GM12878 (cell line): ENCODE results near the gene LONP1. TPM values are rescaled to one million over a fixed set of nuclear protein-coding genes. Genes with fewer than 3 reads are reported as not detected.

Experiments
- ATAC-seq: fragments of 200-7000 bp; cut with Tn5 transposase; 3 replicates; pipeline ENCODE4 v1.9.1; 2020; ENCODE audit warnings: mild to moderate bottlenecking, moderate library complexity
- BruUV-seq: library from RNA; stranded (reverse); fragments of 400-500 nt; replicated peaks from 2 replicates; lab custom pipeline; 2021; lab: Mats Ljungman, UMichigan
- CTCF ChIA-PET: fragments of 300-600 bp; sonication (Branson Sonifier 250); formaldehyde crosslinking; extraction: SDS; loops from one replicate; lab custom pipeline; 2021; ENCODE audit warnings: inconsistent platforms; lab: Yijun Ruan, JAX
- POLR2A ChIA-PET: fragments of 350-600 bp; formaldehyde crosslinking; extraction: SDS; loops from one replicate; lab custom pipeline; 2021; ENCODE audit warnings: inconsistent platforms; lab: Charles Lee
- RAD21 ChIA-PET: fragments of 300-600 bp; sonication (Branson Sonifier 250); formaldehyde crosslinking; loops from one replicate; lab custom pipeline; 2023; ENCODE audit warnings: antibody characterized with exemption; ENCODE audit not compliant: unreplicated experiment; lab: Charles Lee
- SMC1A ChIA-PET: fragments of 300-600 bp; sonication (Branson Sonifier 250); formaldehyde crosslinking; loops from one replicate; lab custom pipeline; 2023; ENCODE audit not compliant: unreplicated experiment, uncharacterized antibody; lab: Charles Lee
- DNase-seq: peaks from one replicate; pipeline ENCODE4 v3.0.0-alpha.2; 2011; ENCODE audit warnings: low read depth, low spot score
- FAIRE-seq: peaks from 3 replicates; lab custom pipeline; 2011; peaks lifted over from hg19 to GRCh38; lab: Jason Lieb, UNC
- H2AFZ ChIP-seq: 2 replicates; pipeline ENCODE4 v1.6.0; 2011; ENCODE audit warnings: low read depth, low read length, control low read depth; ENCODE audit not compliant: control insufficient read depth
- H3K27ac ChIP-seq: 2 replicates; pipeline ENCODE4 v1.5.1; 2011; ENCODE audit warnings: control low read depth; ENCODE audit not compliant: control insufficient read depth, insufficient read depth
- H3K27me3 ChIP-seq, 2 experiments: replicated peaks in 1 of 2; 2 replicates each; pipeline versions ENCODE4 v1.6.0 to v1.6.1; 2011; ENCODE audit warnings: low read length in 1 of 2; ENCODE audit not compliant: control insufficient read depth in 2 of 2, insufficient read depth in 2 of 2
- H3K36me3 ChIP-seq, 2 experiments: 2 replicates each; pipeline ENCODE4 v1.5.1; 2011; ENCODE audit warnings: low read length in 1 of 2; ENCODE audit not compliant: control insufficient read depth in 2 of 2, insufficient read depth in 2 of 2
- H3K4me1 ChIP-seq: 2 replicates; pipeline ENCODE4 v1.6.1; 2011; ENCODE audit warnings: mild to moderate bottlenecking, low read length, moderate library complexity, mixed read lengths; ENCODE audit not compliant: control insufficient read depth, insufficient read depth
- H3K4me2 ChIP-seq: 2 replicates; pipeline ENCODE4 v1.6.0; 2011; ENCODE audit warnings: control low read depth; ENCODE audit not compliant: control insufficient read depth, insufficient read depth
- H3K4me3 ChIP-seq: fragments of 200-600 bp; sonication (generic); 2 replicates; pipeline ENCODE4 v1.5.1; 2016
- H3K79me2 ChIP-seq: 2 replicates; pipeline ENCODE4 v1.6.0; 2011; ENCODE audit warnings: low read length; ENCODE audit not compliant: control insufficient read depth, insufficient read depth
- H3K9ac ChIP-seq: 2 replicates; pipeline ENCODE4 v1.8.0; 2011; ENCODE audit warnings: low read length, control low read depth, mixed read lengths; ENCODE audit not compliant: control insufficient read depth, insufficient read depth
- H3K9me3 ChIP-seq: replicated peaks from 3 replicates; pipeline ENCODE4 v1.5.1; 2011; ENCODE audit warnings: mild to moderate bottlenecking, low read length; ENCODE audit not compliant: control insufficient read depth, insufficient read depth
- H4K20me1 ChIP-seq: 2 replicates; pipeline ENCODE4 v1.6.0; 2011; ENCODE audit not compliant: control insufficient read depth, insufficient read depth
- BACH1 ChIP-seq: fragments of 450-650 bp; IDR thresholded peaks from 2 replicates; pipeline ENCODE4 v1.6.1; 2017; ENCODE audit warnings: mild to moderate bottlenecking, borderline replicate concordance
- CREM ChIP-seq: IDR thresholded peaks from 2 replicates; pipeline ENCODE4 v1.6.1; 2014; ENCODE audit warnings: antibody characterized with exemption, low read depth
- EGR1 ChIP-seq, 2 experiments: IDR thresholded peaks; 1 replicate in 1 of 2; 2 replicates in 1 of 2; pipeline ENCODE4 v1.6.1; 2011 to 2012; ENCODE audit warnings: low read depth in 2 of 2, low read length in 2 of 2, borderline replicate concordance in 1 of 2, mild to moderate bottlenecking in 1 of 2, moderate library complexity in 1 of 2
- NBN ChIP-seq: fragments of 450-650 bp; IDR thresholded peaks from 2 replicates; pipeline ENCODE4 v1.6.1; 2016
- NFIC ChIP-seq: IDR thresholded peaks from 2 replicates; pipeline ENCODE4 v1.6.1; 2012; ENCODE audit warnings: low read depth, mild to moderate bottlenecking, inconsistent platforms, low read length, moderate library complexity
- RAD21 ChIP-seq: IDR thresholded peaks from 2 replicates; pipeline ENCODE4 v1.6.1; 2011; ENCODE audit warnings: mild to moderate bottlenecking, low read depth, low read length, moderate library complexity; ENCODE audit not compliant: insufficient read depth
- RB1 ChIP-seq: fragments of 450-650 bp; formaldehyde crosslinking; IDR thresholded peaks from 2 replicates; pipeline ENCODE4 v1.6.1; 2017; ENCODE audit warnings: mild to moderate bottlenecking, borderline replicate concordance
- RELB ChIP-seq: fragments of 450-650 bp; IDR thresholded peaks from 2 replicates; pipeline ENCODE4 v1.6.1; 2017; ENCODE audit warnings: low read depth, mild to moderate bottlenecking, moderate library complexity
- RFX5 ChIP-seq: IDR thresholded peaks from 2 replicates; pipeline ENCODE4 v1.6.1; 2011; ENCODE audit warnings: low read depth, low read length, improper control_type of control experiment
- SIX5 ChIP-seq: IDR thresholded peaks from 2 replicates; pipeline ENCODE4 v1.6.1; 2011; ENCODE audit warnings: mild to moderate bottlenecking, low read depth, low read length, moderate library complexity; ENCODE audit not compliant: severe bottlenecking
- SP1 ChIP-seq: IDR thresholded peaks from one replicate; pipeline ENCODE4 v1.6.1; 2011; ENCODE audit warnings: low read depth, low read length
- SREBF1 ChIP-seq: IDR thresholded peaks from 2 replicates; pipeline ENCODE4 v1.6.1; 2012; ENCODE audit warnings: mild to moderate bottlenecking, low read length
- SREBF2 ChIP-seq: IDR thresholded peaks from 2 replicates; pipeline ENCODE4 v1.6.1; 2012; ENCODE audit warnings: mild to moderate bottlenecking, low read length
- TBL1XR1 ChIP-seq: IDR thresholded peaks from 2 replicates; pipeline ENCODE4 v1.6.1; 2012; ENCODE audit warnings: low read depth, low read length, improper control_type of control experiment
- TCF12 ChIP-seq: IDR thresholded peaks from 2 replicates; pipeline ENCODE4 v1.6.1; 2011; ENCODE audit warnings: low read depth, mild to moderate bottlenecking, low read length
- USF2 ChIP-seq: IDR thresholded peaks from 2 replicates; pipeline ENCODE4 v1.6.1; 2011; ENCODE audit warnings: low read depth, low read length, improper control_type of control experiment, borderline replicate concordance
- YY1 ChIP-seq: IDR thresholded peaks from 2 replicates; pipeline ENCODE4 v1.6.1; 2011; ENCODE audit warnings: low read depth, mild to moderate bottlenecking, low read length
- WGBS: methylation state at CpG from one replicate; pipeline ENCODE4 v1.1.6; 2016; ENCODE audit warnings: low lambda C conversion rate; ENCODE audit not compliant: insufficient replicate concordance, insufficient coverage; ENCODE audit errors: missing lambda C conversion rate; 5-methylcytosine and 5-hydroxymethylcytosine counted together
- in situ Hi-C: fragments of 300-500 bp; cut with MboI; formaldehyde crosslinking; loops from 9 replicates; pipeline ENCODE4 v1.14.3; 2018; ENCODE audit warnings: mixed read lengths
- intact Hi-C: fragments of 100-400 bp; cut with micrococcal nuclease; formaldehyde crosslinking; loops from one replicate; pipeline ENCODE4 v1.14.2; 2022; ENCODE audit not compliant: unreplicated experiment
- polyA plus RNA-seq, 11 experiments: library from polyadenylated mRNA; depleted of rRNA in 4 of 11; unstranded in 6 of 11; stranded (reverse) in 5 of 11; fragments of >200 nt; fragmentation: Nextera tagmentation in 4 of 11; fragmentation: Illumina TruSeq in 1 of 11; extraction: Ambion mirVana in 4 of 11; extraction: Trizol in 1 of 11; gene quantifications; 1 replicate in 1 of 11; 2 replicates in 10 of 11; pipeline versions ENCODE4 v1.2.1 to v1.2.3, GENCODE V29; 2011 to 2016; ENCODE audit warnings: inconsistent platforms in 2 of 11, missing spikeins in 2 of 11, low read depth in 1 of 11
- total RNA-seq, 4 experiments: library from RNA; depleted of rRNA in 3 of 4; stranded (reverse); fragments of >200 nt in 3 of 4; fragmentation: Illumina TruSeq in 1 of 4; extraction: Trizol in 1 of 4; gene quantifications; 2 replicates each; pipeline versions ENCODE4 v1.2.1 to v1.2.3, GENCODE V29; 2013 to 2021
- TF ChIP-seq, protein P1 (sequence below): IDR thresholded peaks from 2 replicates; pipeline ENCODE4 v1.6.1; 2011; ENCODE audit warnings: mild to moderate bottlenecking, low read depth, low read length, moderate library complexity; ENCODE audit not compliant: insufficient replicate concordance
- TF ChIP-seq, protein P2 (sequence below): IDR thresholded peaks from 2 replicates; pipeline ENCODE4 v1.6.1; 2012; ENCODE audit warnings: low read depth, low read length, improper control_type of control experiment

Gene LONP1
- total and polyA plus RNA-seq, 10 of the 15 experiments (the other 5 are each of a cell fraction or from before 2014, with no cell fraction given) = 0.61 to 136 (median 59.5) TPM

DNA sequence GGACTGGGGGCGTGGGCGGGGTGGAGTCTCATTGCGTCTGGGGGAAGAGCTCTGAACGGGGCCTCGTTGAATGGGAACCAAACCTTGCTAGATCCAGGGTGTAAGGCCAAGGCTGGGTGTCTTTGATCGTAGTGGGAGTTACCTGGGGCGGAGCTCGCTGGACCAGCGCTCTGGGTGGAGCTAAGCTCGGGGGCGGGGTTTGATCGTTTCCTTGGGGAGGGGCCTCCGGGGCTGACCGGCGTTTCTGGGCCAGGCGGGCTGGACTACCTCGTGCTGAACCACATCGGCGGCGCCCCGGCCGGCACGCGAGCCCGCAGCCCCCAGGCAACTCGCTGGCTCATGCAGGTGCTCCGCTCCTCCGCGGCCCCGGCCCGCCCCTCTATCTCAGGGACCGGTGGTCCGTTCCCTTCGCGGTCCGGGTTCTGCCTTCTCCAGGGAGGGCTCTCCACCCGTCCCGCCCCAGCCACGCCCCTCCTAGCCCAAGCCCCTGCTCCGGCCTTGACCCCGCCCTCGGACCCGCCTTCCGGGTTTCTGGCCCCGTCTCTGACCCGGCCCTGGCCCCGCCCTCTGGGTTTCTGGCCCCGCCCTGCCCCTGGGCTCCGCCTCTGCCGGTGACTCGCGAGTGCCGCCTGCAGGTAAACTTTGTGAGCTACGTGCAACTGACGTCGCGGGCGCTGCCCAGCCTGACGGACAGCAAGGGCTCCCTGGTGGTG lies 33.1 kb downstream of the LONP1 start:
- Histone ChIP-seq H3K4me2 (peak overlapping the region; percentile 63), H3K9me3 (no peaks in the 10 kb centered on the region; the same call in 2 of the 3 replicates), H4K20me1 (no peaks in the 10 kb centered on the region; the same call in 1 of the 2 replicates), H3K79me2 (peaks cover 20% of the 10 kb centered on the region), H3K27ac (peak overlapping the region; percentile 50; the same call in 1 of the 2 replicates), H3K36me3 (peaks cover 0 to 4% of the 10 kb centered on the region in 2 experiments; a peak in 2 of 4 replicates), H3K4me3 (peak overlapping the region; percentile 54), H2AFZ (peak overlapping the region; percentile 94), H3K27me3 (no peaks in the 10 kb centered on the region), H3K9ac (peak overlapping the region; percentile 45), H3K4me1 (no peaks in the 10 kb centered on the region)
- peak; percentile 73 for DNase-seq
- peak; percentile 79 for ATAC-seq
- ChIA-PET POLR2A (interaction anchor here (0.7 to 2.1 kb wide), 7 partner anchors 22 to 66 kb away, joined by 3 to 11 read pairs (median 4); partner anchors contain the start of genes CATSPERD, LONP1, SAFB and SAFB2), CTCF (interaction anchor here (0.6 to 2.9 kb wide), 18 partner anchors 10 to 711 kb away, joined by 3 to 21 read pairs (median 4); partner anchors contain the start of genes CATSPERD, LONP1, SAFB and SAFB2), RAD21 (interaction anchor here (1.0 to 2.1 kb wide), 5 partner anchors 27 to 139 kb away, joined by 3 to 12 read pairs (median 4); partner anchors contain the start of genes CATSPERD, LONP1, SAFB and SAFB2), SMC1A (interaction anchor here (1.0 to 1.2 kb wide), 4 partner anchors 10 to 64 kb away, joined by 3 to 5 read pairs (median 4); partner anchors contain the start of genes CATSPERD, SAFB and SAFB2)
- in situ Hi-C loops = loop anchor here (10.0 kb wide), 1 partner anchor 1442 kb away; the partner anchor contains the start of gene YJU2
- BruUV-seq = no TSS peak
- intact Hi-C loops = loop anchor here (5.0 kb wide), 1 partner anchor 65 kb away; the partner anchor contains the start of genes SAFB and SAFB2
- WGBS = 1% methylated on average over 26 of the region's 59 CpGs
- FAIRE-seq = peak; percentile 89
- 0 out of 2 replicates have a peak, but pooled peaks have one; percentile 61 for TF ChIP-seq BACH1
- TF ChIP-seq, protein P1, sequence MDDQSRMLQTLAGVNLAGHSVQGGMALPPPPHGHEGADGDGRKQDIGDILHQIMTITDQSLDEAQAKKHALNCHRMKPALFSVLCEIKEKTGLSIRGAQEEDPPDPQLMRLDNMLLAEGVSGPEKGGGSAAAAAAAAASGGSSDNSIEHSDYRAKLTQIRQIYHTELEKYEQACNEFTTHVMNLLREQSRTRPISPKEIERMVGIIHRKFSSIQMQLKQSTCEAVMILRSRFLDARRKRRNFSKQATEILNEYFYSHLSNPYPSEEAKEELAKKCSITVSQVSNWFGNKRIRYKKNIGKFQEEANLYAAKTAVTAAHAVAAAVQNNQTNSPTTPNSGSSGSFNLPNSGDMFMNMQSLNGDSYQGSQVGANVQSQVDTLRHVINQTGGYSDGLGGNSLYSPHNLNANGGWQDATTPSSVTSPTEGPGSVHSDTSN = peak; percentile 49
- peak; percentile 42; the same call in 1 of the 2 replicates for TF ChIP-seq RELB
- TF ChIP-seq, protein P2, sequence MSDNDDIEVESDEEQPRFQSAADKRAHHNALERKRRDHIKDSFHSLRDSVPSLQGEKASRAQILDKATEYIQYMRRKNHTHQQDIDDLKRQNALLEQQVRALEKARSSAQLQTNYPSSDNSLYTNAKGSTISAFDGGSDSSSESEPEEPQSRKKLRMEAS = no peak
- TF ChIP-seq RB1 = peak; percentile 31; the same call in 1 of the 2 replicates
- peak; percentile 75 for TF ChIP-seq SP1
- no peak for TF ChIP-seq TCF12
- 0 out of 2 replicates have a peak, but pooled peaks have one; percentile 40 for TF ChIP-seq YY1
- peak in 1 of 2 experiments; percentile 62; a peak in 1 of 3 replicates for TF ChIP-seq EGR1 (IDR thresholded peaks at IDR 0.05; ENCODE audit: borderline replicate concordance in 1 of 2, low read depth in 2 of 2, low read length in 2 of 2)
- peak; percentile 38; the same call in 1 of the 2 replicates for TF ChIP-seq SREBF1
- TF ChIP-seq USF2 = no peak
- TF ChIP-seq SIX5 = no peak
- peak; percentile 42; the same call in 1 of the 2 replicates for TF ChIP-seq RAD21
- 0 out of 2 replicates have a peak, but pooled peaks have one; percentile 8 for TF ChIP-seq RFX5
- peak; percentile 95 for TF ChIP-seq CREM
- TF ChIP-seq TBL1XR1 = no peak
- TF ChIP-seq NFIC = no peak
- no peak for TF ChIP-seq SREBF2
- TF ChIP-seq NBN = 0 out of 2 replicates have a peak, but pooled peaks have one; percentile 18
